Muscle of back (tissue), 11 donors: ENCODE results near the gene TOX4. TPM values are rescaled to one million over a fixed set of nuclear protein-coding genes. Genes with fewer than 3 reads are reported as not detected.

ENCODE experiments used
- DNase-seq, 3 donors: peaks; one replicate each; pipeline versions ENCODE4 v3.0.0 to v3.0.0-alpha.2; 2013
- polyA plus RNA-seq, 10 donors: library from polyadenylated mRNA; unstranded; fragments of 120-200 nt; gene quantifications; one replicate each; pipeline ENCODE4 v1.2.1, GENCODE V29; 2013; ENCODE audit not compliant: insufficient read length in 10 of 10

The TOX4 gene
- polyA plus RNA-seq, 10 donors = 34.8 to 46.7 (median 43.6) TPM

- peak; percentile 17 to 64 (median 51) for DNase-seq
These were observed 21.8 kb downstream of the TOX4 start for GRCh38 chr14:21498540-21499526.

- no peak for DNase-seq
These were observed 24.6 kb downstream of the TOX4 start for GRCh38 chr14:21501568-21501967.

GRCh38 chr14:21503376-21503775 is 26.4 kb downstream of the TOX4 start:
- no peak for DNase-seq

- no peak for DNase-seq
These were observed 28.1 kb downstream of the TOX4 start for GRCh38 chr14:21505012-21505553.

- no peak for DNase-seq
These were observed 29.6 kb downstream of the TOX4 start for GRCh38 chr14:21506557-21506956.

- DNase-seq = no peak
These were observed 32.6 kb downstream of the TOX4 start for GRCh38 chr14:21509432-21510143.

- peak; percentile 99 for DNase-seq
These were observed 34.0 kb downstream of the TOX4 start, which contains the start of gene METTL3 for GRCh38 chr14:21510735-21511657. Gene METTL3 (minus strand): TSS chr14:21511340. CDS start chr14:21511223, 117 bp downstream.

- no peak for DNase-seq
These were observed 37.3 kb downstream of the TOX4 start for GRCh38 chr14:21514341-21514740.

GRCh38 chr14:21518725-21519124 is 41.7 kb downstream of the TOX4 start:
- DNase-seq = no peak

GRCh38 chr14:21520767-21521166 is 43.8 kb downstream of the TOX4 start:
- no peak for DNase-seq

- DNase-seq = peak in 1 of 3 donors; percentile 30
These were observed 44.5 kb downstream of the TOX4 start for GRCh38 chr14:21521501-21521900.

- DNase-seq = no peak
These were observed 46.2 kb downstream of the TOX4 start for GRCh38 chr14:21523203-21523602.

- DNase-seq = no peak
These were observed 47.8 kb downstream of the TOX4 start for GRCh38 chr14:21524575-21525490.

GRCh38 chr14:21525571-21525961 is 48.6 kb downstream of the TOX4 start:
- peak in 2 of 3 donors; percentile 36 to 54 for DNase-seq

- DNase-seq = peak; percentile 74 to 95 (median 89)
These were observed 49.1 kb downstream of the TOX4 start, which contains the start of gene SALL2 for GRCh38 chr14:21525962-21526671. Gene SALL2 (minus strand): TSS chr14:21526346. CDS start chr14:21526127, 219 bp downstream.

- no peak for DNase-seq
These were observed 49.8 kb downstream of the TOX4 start for GRCh38 chr14:21526672-21527317.

- DNase-seq = no peak
These were observed 50.3 kb downstream of the TOX4 start for GRCh38 chr14:21527318-21527679.
